HepG2 (cell line): ENCODE data around the gene JOSD1. TPM values are rescaled to one million over a fixed set of nuclear protein-coding genes. Genes with fewer than 3 reads are reported as not detected.

ENCODE experiments used
- CREB1 ChIP-seq, 2 experiments: fragments of 450-650 bp in 1 of 2; IDR thresholded peaks; 2 replicates each; pipeline ENCODE4 v1.6.1; 2016 to 2017; ENCODE audit warnings: control low read depth in 1 of 2, mild to moderate bottlenecking in 1 of 2, missing compliant biosample characterization in 1 of 2, missing genetic modification characterization in 1 of 2
- IKZF4 ChIP-seq: sonication (generic); formaldehyde crosslinking; IDR thresholded peaks from 2 replicates; pipeline ENCODE4 v1.5.1; 2020; ENCODE audit warnings: borderline replicate concordance, mild to moderate bottlenecking, low read depth, missing genetic modification reagents; ENCODE audit errors: not compliant biosample characterization
- ISX ChIP-seq: sonication (generic); formaldehyde crosslinking; conservative IDR thresholded peaks from 2 replicates; pipeline ENCODE4 v1.5.0; 2020; ENCODE audit warnings: missing genetic modification reagents
- PPARG ChIP-seq: conservative IDR thresholded peaks from 2 replicates; pipeline ENCODE4 v1.6.1; 2016; ENCODE audit warnings: missing biosample characterization, missing genetic modification reagents
- RFX1 ChIP-seq: fragments of 450-650 bp; IDR thresholded peaks from 2 replicates; pipeline ENCODE4 v1.6.1; 2017
- SRSF4 ChIP-seq: fragments of 200-400 bp; formaldehyde crosslinking; IDR thresholded peaks from one replicate; pipeline ENCODE4 v1.6.1; 2018; ENCODE audit warnings: mild to moderate bottlenecking, low read depth, low read length, moderate library complexity; ENCODE audit not compliant: poor library complexity, severe bottlenecking
- TARDBP ChIP-seq: sonication (generic); formaldehyde crosslinking; IDR thresholded peaks from 2 replicates; pipeline ENCODE4 v1.8.0; 2022; ENCODE audit warnings: mild to moderate bottlenecking, missing genetic modification reagents
- ZNF12 ChIP-seq: sonication (generic); formaldehyde crosslinking; IDR thresholded peaks from 2 replicates; pipeline ENCODE4 v1.5.0; 2020; ENCODE audit warnings: missing genetic modification reagents
- ZNF225 ChIP-seq: sonication (generic); formaldehyde crosslinking; IDR thresholded peaks from 2 replicates; pipeline ENCODE4 v1.4.0; 2020; ENCODE audit warnings: mild to moderate bottlenecking, missing genetic modification reagents
- ZNF790 ChIP-seq: sonication (generic); formaldehyde crosslinking; IDR thresholded peaks from 2 replicates; pipeline ENCODE4 v1.8.0; 2022; ENCODE audit warnings: missing genetic modification reagents, mild to moderate bottlenecking, borderline replicate concordance
- ZNF792 ChIP-seq: IDR thresholded peaks from 2 replicates; pipeline ENCODE4 v1.6.1; 2016
- polyA plus RNA-seq, 8 experiments: library from polyadenylated mRNA; depleted of rRNA in 3 of 8; stranded (reverse) in 7 of 8; unstranded in 1 of 8; fragments of >200 nt; fragmentation: Illumina TruSeq in 4 of 8; extraction: Trizol in 4 of 8; gene quantifications; 2 replicates each; pipeline versions ENCODE4 v1.2.1 to v1.2.3, GENCODE V29; 2011 to 2016; ENCODE audit warnings: low read depth in 4 of 8, missing spikeins in 1 of 8, mixed read lengths in 1 of 8; ENCODE audit not compliant: insufficient read depth in 1 of 8
- total RNA-seq, 5 experiments: library from RNA; depleted of rRNA; stranded (reverse); fragments of >200 nt; fragmentation: Illumina TruSeq; extraction: Trizol; gene quantifications; 2 replicates each; pipeline ENCODE4 v1.2.3, GENCODE V29; 2016; ENCODE audit warnings: low read depth in 1 of 5
- TF ChIP-seq, protein P1 (sequence below): sonication (generic); formaldehyde crosslinking; IDR thresholded peaks from 2 replicates; pipeline ENCODE4 v1.4.0; 2020; ENCODE audit warnings: missing genetic modification reagents
- TF ChIP-seq, protein P2 (sequence below): IDR thresholded peaks from 2 replicates; pipeline ENCODE4 v1.6.1; 2016; ENCODE audit warnings: low read depth
- TF ChIP-seq, protein P3 (sequence below): sonication (generic); formaldehyde crosslinking; IDR thresholded peaks from 2 replicates; pipeline ENCODE4 v1.8.1; 2022; ENCODE audit warnings: mild to moderate bottlenecking, missing genetic modification reagents
- TF ChIP-seq, protein P4 (sequence below): sonication (generic); formaldehyde crosslinking; IDR thresholded peaks from 2 replicates; pipeline ENCODE4 v1.4.0; 2020; ENCODE audit warnings: missing genetic modification reagents, borderline replicate concordance
- TF ChIP-seq, protein P5 (sequence below): sonication (generic); formaldehyde crosslinking; IDR thresholded peaks from 2 replicates; pipeline ENCODE4 v1.4.0; 2020; ENCODE audit warnings: missing genetic modification reagents

Gene JOSD1
- total and polyA plus RNA-seq, 2 of the 13 experiments (the other 11 are each of a cell fraction or from before 2014, with no cell fraction given): 31.7 to 38.4 TPM

DNA sequence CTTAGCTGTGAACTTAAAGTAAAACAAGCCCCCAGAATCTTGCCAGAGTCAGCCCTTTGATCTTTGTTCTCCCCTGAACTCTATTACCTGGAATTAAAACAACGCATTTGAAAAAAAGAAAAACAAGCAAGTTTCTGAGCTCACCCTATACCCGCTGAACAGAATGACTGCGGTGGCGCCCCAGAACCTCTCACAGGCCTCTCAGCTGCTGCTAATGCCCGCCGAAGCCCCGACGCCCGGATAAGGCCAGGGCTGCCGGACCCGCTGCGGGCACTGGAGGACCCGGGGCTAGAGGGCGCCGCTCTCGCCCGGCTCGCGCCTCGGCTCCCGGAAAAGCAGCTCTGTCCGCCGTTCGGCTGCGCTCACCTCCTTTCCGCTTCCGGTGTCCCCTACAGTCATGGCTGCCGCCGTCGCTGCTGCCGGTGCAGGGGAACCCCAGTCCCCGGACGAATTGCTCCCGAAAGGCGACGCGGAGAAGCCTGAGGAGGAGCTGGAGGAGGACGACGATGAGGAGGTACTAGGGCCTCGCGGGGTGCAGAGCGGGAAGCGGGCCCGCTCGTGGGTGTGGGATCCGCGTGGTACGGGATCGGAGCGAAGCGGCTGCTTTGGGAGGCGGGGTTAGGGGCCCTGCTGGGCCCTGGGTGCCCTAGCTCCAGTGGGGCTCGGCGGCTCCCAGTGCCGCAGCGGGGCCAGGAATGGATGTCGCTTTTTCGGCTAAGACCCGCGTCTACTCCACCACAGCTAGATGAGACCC, 19.0 kb downstream of the JOSD1 start, which contains the start of gene TOMM22 (continued):
- TF ChIP-seq TARDBP (peak; percentile 95), SRSF4 (no peak), ZNF792 (peak; percentile 66; the same call in 1 of the 2 replicates), CREB1 (IDR thresholded peaks at IDR 0.05) (0 out of 2 replicates have a peak, but pooled peaks have one; percentile 34), CREB1 (CRISPR knock-in tag; IDR thresholded peaks at IDR 0.05) (peak; percentile 75), ZNF225 (CRISPR knock-in tag) (peak; percentile 63; the same call in 1 of the 2 replicates), IKZF4 (CRISPR knock-in tag) (peak; percentile 89), ZNF12 (CRISPR knock-in tag) (0 out of 2 replicates have a peak, but pooled peaks have one; percentile 50), RFX1 (no peak), ISX (CRISPR knock-in tag) (peak; percentile 89), PPARG (CRISPR knock-in tag) (peak; percentile 41; the same call in 1 of the 2 replicates), ZNF790 (peak; percentile 95)
- TF ChIP-seq, protein P1, sequence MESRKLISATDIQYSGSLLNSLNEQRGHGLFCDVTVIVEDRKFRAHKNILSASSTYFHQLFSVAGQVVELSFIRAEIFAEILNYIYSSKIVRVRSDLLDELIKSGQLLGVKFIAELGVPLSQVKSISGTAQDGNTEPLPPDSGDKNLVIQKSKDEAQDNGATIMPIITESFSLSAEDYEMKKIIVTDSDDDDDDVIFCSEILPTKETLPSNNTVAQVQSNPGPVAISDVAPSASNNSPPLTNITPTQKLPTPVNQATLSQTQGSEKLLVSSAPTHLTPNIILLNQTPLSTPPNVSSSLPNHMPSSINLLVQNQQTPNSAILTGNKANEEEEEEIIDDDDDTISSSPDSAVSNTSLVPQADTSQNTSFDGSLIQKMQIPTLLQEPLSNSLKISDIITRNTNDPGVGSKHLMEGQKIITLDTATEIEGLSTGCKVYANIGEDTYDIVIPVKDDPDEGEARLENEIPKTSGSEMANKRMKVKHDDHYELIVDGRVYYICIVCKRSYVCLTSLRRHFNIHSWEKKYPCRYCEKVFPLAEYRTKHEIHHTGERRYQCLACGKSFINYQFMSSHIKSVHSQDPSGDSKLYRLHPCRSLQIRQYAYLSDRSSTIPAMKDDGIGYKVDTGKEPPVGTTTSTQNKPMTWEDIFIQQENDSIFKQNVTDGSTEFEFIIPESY (CRISPR knock-in tag): peak; percentile 63; the same call in 1 of the 2 replicates
- TF ChIP-seq, protein P2, sequence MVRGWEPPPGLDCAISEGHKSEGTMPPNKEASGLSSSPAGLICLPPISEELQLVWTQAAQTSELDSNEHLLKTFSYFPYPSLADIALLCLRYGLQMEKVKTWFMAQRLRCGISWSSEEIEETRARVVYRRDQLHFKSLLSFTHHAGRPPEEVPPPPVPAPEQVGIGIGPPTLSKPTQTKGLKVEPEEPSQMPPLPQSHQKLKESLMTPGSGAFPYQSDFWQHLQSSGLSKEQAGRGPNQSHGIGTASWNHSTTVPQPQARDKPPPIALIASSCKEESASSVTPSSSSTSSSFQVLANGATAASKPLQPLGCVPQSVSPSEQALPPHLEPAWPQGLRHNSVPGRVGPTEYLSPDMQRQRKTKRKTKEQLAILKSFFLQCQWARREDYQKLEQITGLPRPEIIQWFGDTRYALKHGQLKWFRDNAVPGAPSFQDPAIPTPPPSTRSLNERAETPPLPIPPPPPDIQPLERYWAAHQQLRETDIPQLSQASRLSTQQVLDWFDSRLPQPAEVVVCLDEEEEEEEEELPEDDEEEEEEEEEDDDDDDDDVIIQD (CRISPR knock-in tag): no peak; the same call in 1 of the 2 replicates
- TF ChIP-seq, protein P3, sequence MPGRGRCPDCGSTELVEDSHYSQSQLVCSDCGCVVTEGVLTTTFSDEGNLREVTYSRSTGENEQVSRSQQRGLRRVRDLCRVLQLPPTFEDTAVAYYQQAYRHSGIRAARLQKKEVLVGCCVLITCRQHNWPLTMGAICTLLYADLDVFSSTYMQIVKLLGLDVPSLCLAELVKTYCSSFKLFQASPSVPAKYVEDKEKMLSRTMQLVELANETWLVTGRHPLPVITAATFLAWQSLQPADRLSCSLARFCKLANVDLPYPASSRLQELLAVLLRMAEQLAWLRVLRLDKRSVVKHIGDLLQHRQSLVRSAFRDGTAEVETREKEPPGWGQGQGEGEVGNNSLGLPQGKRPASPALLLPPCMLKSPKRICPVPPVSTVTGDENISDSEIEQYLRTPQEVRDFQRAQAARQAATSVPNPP (CRISPR knock-in tag): peak; percentile 89; the same call in 1 of the 2 replicates
- TF ChIP-seq, protein P4, sequence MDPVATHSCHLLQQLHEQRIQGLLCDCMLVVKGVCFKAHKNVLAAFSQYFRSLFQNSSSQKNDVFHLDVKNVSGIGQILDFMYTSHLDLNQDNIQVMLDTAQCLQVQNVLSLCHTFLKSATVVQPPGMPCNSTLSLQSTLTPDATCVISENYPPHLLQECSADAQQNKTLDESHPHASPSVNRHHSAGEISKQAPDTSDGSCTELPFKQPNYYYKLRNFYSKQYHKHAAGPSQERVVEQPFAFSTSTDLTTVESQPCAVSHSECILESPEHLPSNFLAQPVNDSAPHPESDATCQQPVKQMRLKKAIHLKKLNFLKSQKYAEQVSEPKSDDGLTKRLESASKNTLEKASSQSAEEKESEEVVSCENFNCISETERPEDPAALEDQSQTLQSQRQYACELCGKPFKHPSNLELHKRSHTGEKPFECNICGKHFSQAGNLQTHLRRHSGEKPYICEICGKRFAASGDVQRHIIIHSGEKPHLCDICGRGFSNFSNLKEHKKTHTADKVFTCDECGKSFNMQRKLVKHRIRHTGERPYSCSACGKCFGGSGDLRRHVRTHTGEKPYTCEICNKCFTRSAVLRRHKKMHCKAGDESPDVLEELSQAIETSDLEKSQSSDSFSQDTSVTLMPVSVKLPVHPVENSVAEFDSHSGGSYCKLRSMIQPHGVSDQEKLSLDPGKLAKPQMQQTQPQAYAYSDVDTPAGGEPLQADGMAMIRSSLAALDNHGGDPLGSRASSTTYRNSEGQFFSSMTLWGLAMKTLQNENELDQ (CRISPR knock-in tag): no peak
- TF ChIP-seq, protein P5, sequence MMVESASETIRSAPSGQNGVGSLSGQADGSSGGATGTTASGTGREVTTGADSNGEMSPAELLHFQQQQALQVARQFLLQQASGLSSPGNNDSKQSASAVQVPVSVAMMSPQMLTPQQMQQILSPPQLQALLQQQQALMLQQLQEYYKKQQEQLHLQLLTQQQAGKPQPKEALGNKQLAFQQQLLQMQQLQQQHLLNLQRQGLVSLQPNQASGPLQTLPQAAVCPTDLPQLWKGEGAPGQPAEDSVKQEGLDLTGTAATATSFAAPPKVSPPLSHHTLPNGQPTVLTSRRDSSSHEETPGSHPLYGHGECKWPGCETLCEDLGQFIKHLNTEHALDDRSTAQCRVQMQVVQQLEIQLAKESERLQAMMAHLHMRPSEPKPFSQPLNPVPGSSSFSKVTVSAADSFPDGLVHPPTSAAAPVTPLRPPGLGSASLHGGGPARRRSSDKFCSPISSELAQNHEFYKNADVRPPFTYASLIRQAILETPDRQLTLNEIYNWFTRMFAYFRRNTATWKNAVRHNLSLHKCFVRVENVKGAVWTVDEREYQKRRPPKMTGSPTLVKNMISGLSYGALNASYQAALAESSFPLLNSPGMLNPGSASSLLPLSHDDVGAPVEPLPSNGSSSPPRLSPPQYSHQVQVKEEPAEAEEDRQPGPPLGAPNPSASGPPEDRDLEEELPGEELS: 0 out of 2 replicates have a peak, but pooled peaks have one; percentile 56
